Breast epithelium (tissue), 4 donors: ENCODE data around the gene NEDD4L. TPM values are rescaled to one million over a fixed set of nuclear protein-coding genes. Genes with fewer than 3 reads are reported as not detected.

Experiments used
- DNase-seq, 2 donors: peaks; one replicate each; pipeline ENCODE4 v3.0.0-alpha.2; 2019; ENCODE audit warnings: low spot score in 2 of 2
- H3K27ac ChIP-seq, 2 donors: fragments of 200-600 bp; sonication (generic) in 1 of 2; one replicate each; pipeline ENCODE4 v1.5.1; 2016 to 2019; ENCODE audit warnings: mild to moderate bottlenecking in 1 of 2
- H3K27me3 ChIP-seq, 2 donors: fragments of 200-600 bp; sonication (generic) in 1 of 2; one replicate each; pipeline versions ENCODE4 v1.5.1 to v1.6.0; 2017 to 2019; ENCODE audit warnings: control low read depth in 1 of 2, mild to moderate bottlenecking in 1 of 2
- H3K36me3 ChIP-seq: fragments of 200-600 bp; one replicate; pipeline ENCODE4 v1.5.1; 2019
- H3K4me1 ChIP-seq, 2 donors: fragments of 200-600 bp; sonication (generic); one replicate each; pipeline ENCODE4 v1.5.1; 2016 to 2019; ENCODE audit warnings: control low read depth in 1 of 2
- H3K4me3 ChIP-seq, 3 donors: fragments of 200-600 bp; sonication (generic); 1 replicate in 2 of 3; 2 replicates in 1 of 3; pipeline ENCODE4 v1.5.1; 2016 to 2019; ENCODE audit warnings: mild to moderate bottlenecking in 3 of 3, moderate library complexity in 2 of 3
- H3K9me3 ChIP-seq, 2 donors: fragments of 200-600 bp; sonication (generic) in 1 of 2; one replicate each; pipeline ENCODE4 v1.5.1; 2016 to 2019; ENCODE audit warnings: control low read depth in 1 of 2
- CTCF ChIP-seq, 3 donors: fragments of 450-650 bp; IDR thresholded peaks; one replicate each; pipeline ENCODE4 v1.5.1; 2016 to 2017; ENCODE audit warnings: antibody characterized with exemption in 3 of 3, mild to moderate bottlenecking in 3 of 3, moderate library complexity in 3 of 3
- POLR2A ChIP-seq: fragments of 450-650 bp; IDR thresholded peaks from one replicate; pipeline ENCODE4 v1.6.1; 2016; ENCODE audit warnings: antibody characterized with exemption, mild to moderate bottlenecking, moderate library complexity
- POLR2AphosphoS5 ChIP-seq, 3 donors: sonication (generic); formaldehyde crosslinking; IDR thresholded peaks; one replicate each; pipeline ENCODE4 v1.6.1; 2017; ENCODE audit warnings: antibody characterized with exemption in 3 of 3
- intact Hi-C: fragments of 100-400 bp; cut with DNase I; formaldehyde crosslinking; loops from one replicate; pipeline ENCODE4 v1.15.1; 2023; ENCODE audit warnings: low total_unique reads
- total RNA-seq, 3 donors: library from RNA; depleted of rRNA; stranded (reverse); fragments of >200 nt; gene quantifications; one replicate each; pipeline ENCODE4 v1.1.0, GENCODE V29; 2016

NEDD4L gene
- total RNA-seq, 3 donors from 2014 or later: 26.2 to 162 (median 106) TPM

DNA sequence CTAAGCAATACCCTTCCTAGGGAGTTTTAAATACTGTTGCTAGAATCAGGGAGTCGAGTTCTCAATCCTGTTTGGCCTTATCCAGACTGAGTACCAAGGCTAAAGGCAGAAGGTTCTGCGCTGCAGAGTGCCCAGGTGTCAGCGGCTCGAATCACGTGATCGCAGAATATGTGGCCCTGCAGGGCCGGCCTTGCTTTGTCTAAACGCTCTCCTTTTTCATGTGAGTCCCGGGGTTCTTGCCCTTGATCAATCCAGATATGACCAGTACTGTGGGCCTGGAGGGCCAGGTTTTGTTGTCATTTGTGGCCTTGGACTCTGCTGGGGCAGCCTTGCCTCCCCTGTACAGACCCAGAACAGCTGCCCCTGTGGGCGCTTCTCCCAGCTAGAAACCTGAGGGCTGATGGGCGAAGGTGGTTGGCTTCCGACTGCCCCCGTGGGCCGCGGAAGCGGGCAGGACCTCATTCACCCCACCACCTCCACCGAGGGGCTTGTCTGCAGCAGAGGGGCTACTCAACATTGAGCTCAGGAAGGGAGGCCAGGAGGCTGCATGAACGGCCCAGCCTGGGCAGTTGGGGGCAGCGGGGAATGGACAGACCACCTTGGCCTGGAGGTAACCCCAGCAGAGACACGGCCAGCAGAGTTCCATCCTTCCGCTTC, 359.9 kb downstream of the NEDD4L start:
- TF ChIP-seq POLR2A (no peak), POLR2AphosphoS5 (IDR thresholded peaks at IDR 0.05) (no peak), CTCF (IDR thresholded peaks at IDR 0.05) (no peak)
- DNase-seq: no peak
- no peak overlapping the region for H3K4me3 ChIP-seq
- peaks cover 0 to 5% of the 10 kb centered on the region in 2 donors for H3K4me1 ChIP-seq
- intact Hi-C loops: no loop called here
- H3K27me3 ChIP-seq: no peaks in the 10 kb centered on the region
- H3K36me3 ChIP-seq: no peaks in the 10 kb centered on the region
- H3K9me3 ChIP-seq: no peaks in the 10 kb centered on the region
- no peak overlapping the region for H3K27ac ChIP-seq

GRCh38 chr18:58405107-58405898, 361.3 kb downstream of the NEDD4L start:
- Histone ChIP-seq H3K27me3 (no peaks in the 10 kb centered on the region), H3K27ac (no peak overlapping the region), H3K36me3 (no peaks in the 10 kb centered on the region), H3K4me1 (peaks cover 0 to 5% of the 10 kb centered on the region in 2 donors), H3K9me3 (no peaks in the 10 kb centered on the region), H3K4me3 (no peak overlapping the region)
- DNase-seq: no peak
- TF ChIP-seq POLR2A (no peak), POLR2AphosphoS5 (IDR thresholded peaks at IDR 0.05) (no peak), CTCF (IDR thresholded peaks at IDR 0.05) (no peak)
- intact Hi-C loops: no loop called here

- peaks cover 0 to 5% of the 10 kb centered on the region in 2 donors for H3K4me1 ChIP-seq
- no peaks in the 10 kb centered on the region for H3K27me3 ChIP-seq
- intact Hi-C loops: no loop called here
- H3K36me3 ChIP-seq: no peaks in the 10 kb centered on the region
- H3K27ac ChIP-seq: no peak overlapping the region
- H3K4me3 ChIP-seq: no peak overlapping the region
- TF ChIP-seq CTCF (IDR thresholded peaks at IDR 0.05): no peak
- TF ChIP-seq POLR2A: no peak
- no peak for TF ChIP-seq POLR2AphosphoS5 (IDR thresholded peaks at IDR 0.05)
- H3K9me3 ChIP-seq: no peaks in the 10 kb centered on the region
- no peak for DNase-seq
Observed at GRCh38 chr18:58407263-58407648, 363.2 kb downstream of the NEDD4L start.

- intact Hi-C loops: no loop called here
- Histone ChIP-seq H3K36me3 (no peaks in the 10 kb centered on the region), H3K4me3 (no peak overlapping the region), H3K27ac (no peak overlapping the region), H3K27me3 (no peaks in the 10 kb centered on the region), H3K4me1 (peaks cover 0 to 2% of the 10 kb centered on the region in 2 donors), H3K9me3 (no peaks in the 10 kb centered on the region)
- no peak for DNase-seq
- TF ChIP-seq POLR2AphosphoS5 (IDR thresholded peaks at IDR 0.05) (no peak), CTCF (IDR thresholded peaks at IDR 0.05) (no peak), POLR2A (no peak)
Observed at GRCh38 chr18:58407649-58408407, 363.8 kb downstream of the NEDD4L start.
